HK-2 (cell line): Measurements from ENCODE around the gene ZFP36L1.
A peak's percentile ranks its signal among the peaks of the same experiment; 100 is the strongest.

ENCODE experiments used
- DNase-seq: peaks from one replicate; pipeline ENCODE4 v3.0.0-alpha.2; 2018; ENCODE audit not compliant: unreplicated experiment

ZFP36L1 gene

GRCh38 chr14:68762953-68763764, 29.7 kb downstream of the ZFP36L1 start:
- DNase-seq: no peak

DNA sequence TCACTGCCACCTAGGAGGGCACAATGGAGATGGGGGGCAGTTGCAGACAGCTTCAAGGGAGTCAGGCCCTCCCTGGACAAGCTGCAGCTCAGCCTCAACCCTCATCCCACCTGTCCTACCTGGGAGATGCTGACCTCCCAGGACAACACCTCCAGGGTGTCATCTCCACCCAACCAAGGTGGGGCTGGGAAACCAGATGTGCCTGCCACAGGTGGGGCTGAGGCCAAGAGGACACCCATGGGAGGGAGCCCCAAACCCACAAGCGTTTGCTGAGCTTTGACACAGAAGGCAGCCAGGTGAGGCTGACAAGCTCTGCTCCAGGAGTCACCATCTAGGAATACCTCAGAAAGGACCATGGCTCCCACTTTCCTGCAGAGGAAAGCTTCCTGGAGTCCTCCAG, 31.5 kb downstream of the ZFP36L1 start:
- no peak for DNase-seq

GRCh38 chr14:68760761-68761160, 32.1 kb downstream of the ZFP36L1 start:
- DNase-seq: no peak

GRCh38 chr14:68759937-68760336, 32.9 kb downstream of the ZFP36L1 start:
- no peak for DNase-seq

DNA sequence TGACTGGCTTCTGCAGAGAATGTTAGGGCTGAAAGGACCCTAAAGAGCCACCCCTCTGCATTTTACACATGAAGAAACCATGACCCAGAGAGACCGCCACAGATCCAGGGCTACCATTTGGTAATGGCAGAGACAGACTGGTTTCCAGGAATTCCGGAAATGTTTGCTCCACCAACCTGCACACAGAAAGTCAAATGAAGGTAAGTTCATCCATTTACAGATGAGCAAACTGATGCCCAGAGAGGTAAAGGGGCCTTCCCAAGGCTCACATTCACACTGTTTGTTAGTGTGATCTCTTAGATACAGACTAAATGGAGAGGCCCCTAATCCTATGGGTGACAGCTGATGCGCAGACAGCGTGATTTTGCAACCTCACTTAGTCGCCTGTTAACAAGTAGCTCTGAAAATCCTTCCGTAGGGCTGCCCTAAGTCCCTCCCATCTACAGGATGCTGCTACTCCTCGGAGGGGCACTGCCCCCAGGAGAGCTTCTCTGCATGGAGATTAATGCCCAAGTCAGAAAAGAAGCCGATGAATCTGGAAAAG, 33.8 kb downstream of the ZFP36L1 start:
- DNase-seq: no peak

GRCh38 chr14:68758301-68758700, 34.6 kb downstream of the ZFP36L1 start:
- no peak for DNase-seq

- DNase-seq: peak; percentile 23
Measured at GRCh38 chr14:68757618-68758081, 35.2 kb downstream of the ZFP36L1 start.

DNA sequence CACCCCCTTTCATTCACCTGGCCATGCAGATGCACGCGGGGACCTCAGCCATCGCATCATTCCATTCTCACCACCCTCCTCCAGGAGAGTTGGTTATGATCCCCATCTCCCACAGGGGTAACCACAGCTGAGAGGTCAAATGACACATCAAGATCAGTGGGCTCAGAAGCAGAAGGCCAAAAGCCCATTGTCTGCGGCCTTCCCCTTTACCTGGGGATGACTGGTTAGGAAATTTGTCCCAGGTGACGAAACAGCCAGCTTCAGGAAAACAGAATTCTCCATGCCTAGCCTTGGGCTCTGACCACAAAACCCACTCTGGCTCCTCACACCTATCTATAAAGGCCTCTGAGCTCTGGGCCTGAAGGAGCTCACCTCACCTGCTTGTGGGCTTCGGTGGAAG, 36.1 kb downstream of the ZFP36L1 start:
- no peak for DNase-seq

DNA sequence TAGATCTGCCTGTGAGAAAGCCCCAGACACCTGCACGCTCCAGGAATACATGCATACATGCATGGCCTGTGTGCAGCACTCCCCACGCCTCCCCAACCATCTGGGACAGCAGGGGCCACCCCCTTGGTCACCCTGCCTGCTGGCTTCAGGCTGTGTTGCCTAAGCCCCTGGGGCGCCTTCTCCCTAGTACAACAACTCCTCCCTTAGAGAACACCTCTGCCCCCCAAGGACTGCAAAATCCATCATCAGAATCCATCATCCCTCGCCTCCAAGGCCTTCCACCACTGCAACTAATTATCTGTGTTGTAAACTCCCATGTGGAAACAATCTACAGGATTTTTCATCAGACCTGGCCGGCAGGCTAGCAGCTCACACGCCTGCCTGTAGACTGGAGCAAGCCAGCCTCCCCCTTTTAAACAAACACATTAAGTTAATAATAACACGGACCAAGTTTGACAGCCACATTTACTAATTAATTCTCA, 36.8 kb downstream of the ZFP36L1 start:
- no peak for DNase-seq

DNA sequence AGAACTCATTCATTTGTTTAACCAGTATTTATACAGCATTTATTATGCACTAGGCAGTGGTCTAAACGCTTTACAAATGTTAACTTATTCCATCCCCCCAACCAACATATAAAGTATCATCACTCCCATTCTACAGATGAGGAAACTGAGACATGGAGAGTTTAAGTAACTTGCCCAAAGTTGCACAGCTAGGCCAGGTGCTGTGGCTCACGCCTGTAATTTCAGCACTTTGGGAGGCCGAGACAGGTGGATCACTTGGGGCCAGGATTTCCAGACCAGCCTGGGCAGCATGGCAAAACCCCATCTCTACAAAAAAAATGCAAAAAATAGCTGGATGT, 37.9 kb downstream of the ZFP36L1 start:
- DNase-seq: no peak

GRCh38 chr14:68753690-68754089, 39.2 kb downstream of the ZFP36L1 start:
- DNase-seq: no peak

- no peak for DNase-seq
Measured at GRCh38 chr14:68752271-68753006, 40.4 kb downstream of the ZFP36L1 start.

GRCh38 chr14:68749487-68750475, 43.1 kb downstream of the ZFP36L1 start:
- DNase-seq: no peak

- DNase-seq: no peak
Measured at GRCh38 chr14:68748691-68749090, 44.2 kb downstream of the ZFP36L1 start.

DNA sequence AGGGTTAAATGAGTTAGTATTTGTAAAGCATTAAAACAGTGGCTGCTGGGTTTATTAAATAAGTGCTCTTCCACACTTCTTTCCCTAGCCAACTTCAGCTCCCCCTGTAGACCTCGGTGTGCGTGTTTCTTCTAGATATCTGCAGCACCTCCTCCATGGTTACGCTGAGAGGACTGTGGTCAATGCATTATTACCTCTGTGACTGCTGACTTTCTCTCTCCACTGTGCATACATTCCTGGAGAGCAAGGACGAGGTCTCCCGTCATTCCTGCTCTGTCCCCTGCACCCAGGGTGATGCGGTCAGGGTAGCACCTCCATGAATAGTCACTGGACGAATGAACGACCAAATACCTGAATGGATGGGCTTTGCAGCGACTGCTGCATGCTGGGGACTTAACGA, 44.6 kb downstream of the ZFP36L1 start:
- DNase-seq: no peak

GRCh38 chr14:68747393-68747792, 45.5 kb downstream of the ZFP36L1 start:
- DNase-seq: no peak

DNA sequence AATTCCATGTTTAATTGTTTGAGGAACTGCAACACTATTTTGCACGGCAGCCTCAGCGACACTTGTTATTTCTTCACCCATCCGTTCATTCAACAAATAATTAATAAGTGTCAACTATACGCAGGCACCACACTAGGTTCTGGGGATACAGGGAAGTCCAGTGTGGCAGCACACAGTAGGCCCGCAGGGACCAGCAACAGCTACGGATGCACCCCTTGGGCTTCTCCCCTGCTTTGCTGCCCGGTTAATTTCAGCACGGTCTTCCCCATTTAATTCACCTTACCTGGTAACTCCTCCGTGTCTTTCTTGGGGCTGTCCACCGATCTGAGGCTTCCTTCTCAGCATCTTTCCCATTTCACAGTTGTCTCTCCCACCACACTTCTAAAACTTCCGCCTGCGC, 48.3 kb downstream of the ZFP36L1 start:
- no peak for DNase-seq

DNA sequence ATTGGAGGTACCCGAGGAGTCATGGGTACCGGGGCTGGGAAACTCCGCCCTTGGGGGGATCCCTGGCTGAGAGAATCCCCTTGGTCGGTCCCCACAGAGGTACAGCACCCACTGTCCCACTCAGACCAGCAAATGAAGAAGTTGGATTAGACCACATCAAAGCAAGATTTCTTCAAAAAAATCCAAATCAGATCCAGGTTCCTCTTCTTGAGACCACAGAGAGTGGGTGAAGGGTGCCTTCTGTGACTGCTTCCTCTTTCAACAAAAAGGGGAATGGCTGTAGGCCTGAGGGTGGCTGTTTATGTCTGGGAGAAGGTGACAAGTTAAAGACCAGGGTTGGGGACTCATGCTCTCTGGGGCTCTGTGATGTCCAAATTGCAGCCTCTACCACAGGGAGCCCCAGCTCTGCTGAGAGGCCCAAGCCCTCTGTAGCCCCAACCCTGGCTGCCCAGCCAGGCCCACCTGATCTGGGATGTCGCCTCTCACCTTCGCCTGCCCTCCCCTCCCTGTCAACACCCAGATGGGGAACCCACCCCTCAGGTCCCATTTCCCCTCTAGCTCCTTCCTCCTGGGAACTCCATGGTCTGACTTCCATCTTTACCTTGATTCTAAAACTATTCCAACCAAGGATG, 50.9 kb downstream of the ZFP36L1 start:
- DNase-seq: no peak

- no peak for DNase-seq
Measured at GRCh38 chr14:68741477-68741791, 51.4 kb downstream of the ZFP36L1 start.

- DNase-seq: no peak
Measured at GRCh38 chr14:68740788-68741476, 51.9 kb downstream of the ZFP36L1 start.

DNA sequence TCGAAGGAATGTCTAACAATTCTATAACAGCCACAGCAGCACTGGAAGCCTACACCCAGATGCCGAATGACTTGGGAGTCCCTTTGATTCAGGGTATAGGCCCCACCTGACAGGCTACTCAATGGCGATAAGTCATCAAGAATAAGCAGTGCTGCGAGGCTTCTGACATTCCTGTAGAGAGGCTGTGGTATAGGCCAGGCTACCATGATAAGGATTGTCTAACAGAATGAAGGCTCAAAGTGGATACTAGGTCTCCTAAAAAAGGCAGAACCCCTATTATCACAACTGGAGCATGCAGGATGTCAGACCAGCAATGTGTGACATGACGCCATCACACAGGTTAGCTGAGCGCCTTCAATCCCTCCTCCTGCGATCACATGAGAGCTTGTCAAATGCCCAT, 53.2 kb downstream of the ZFP36L1 start:
- no peak for DNase-seq
